ENCODE measurements around the gene TEF. TPM values are rescaled to one million over a fixed set of nuclear protein-coding genes. Genes with fewer than 3 reads are reported as not detected.

TEF gene
- total and polyA plus RNA-seq, 9 of the 15 experiments (the other 6 are each of a cell fraction or from before 2014, with no cell fraction given), result 0.04 to 3.1 (median 1.2) TPM

DNA sequence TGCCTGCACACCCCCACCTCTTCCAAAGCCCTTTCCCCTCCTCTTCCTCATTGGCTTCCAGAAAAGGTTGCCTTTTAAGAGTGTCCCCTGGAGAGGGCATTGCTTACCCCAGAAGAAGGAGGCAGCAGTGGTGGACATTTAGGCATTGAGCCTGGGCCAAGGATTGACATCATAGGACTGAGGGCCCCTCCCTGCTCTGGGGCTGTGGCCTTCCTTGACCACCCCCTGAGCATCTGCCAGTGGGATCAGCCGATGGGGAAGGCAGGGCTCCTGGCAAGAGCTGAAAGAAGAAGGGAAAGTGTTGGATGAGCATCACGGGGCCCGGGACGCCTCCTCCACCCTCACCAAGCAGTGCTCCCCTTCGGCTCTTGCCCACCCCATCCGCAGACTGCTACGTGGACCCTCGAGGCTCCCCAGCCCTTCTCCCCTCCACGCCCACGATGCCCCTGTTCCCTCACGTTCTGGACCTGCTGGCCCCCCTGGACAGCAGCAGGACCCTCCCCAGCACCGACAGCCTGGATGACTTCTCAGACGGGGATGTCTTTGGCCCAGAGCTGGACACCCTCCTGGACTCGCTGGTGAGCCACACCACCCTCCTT, 43.0 kb upstream of the TEF start:
- CTCF ChIA-PET (ENCODE audit: low intra/inter-chr PET ratio), result no interaction called here
- DNase-seq (ENCODE audit: extremely low read depth in 1 of 4, low spot score in 3 of 4), result no peak
- TF ChIP-seq, protein P1, sequence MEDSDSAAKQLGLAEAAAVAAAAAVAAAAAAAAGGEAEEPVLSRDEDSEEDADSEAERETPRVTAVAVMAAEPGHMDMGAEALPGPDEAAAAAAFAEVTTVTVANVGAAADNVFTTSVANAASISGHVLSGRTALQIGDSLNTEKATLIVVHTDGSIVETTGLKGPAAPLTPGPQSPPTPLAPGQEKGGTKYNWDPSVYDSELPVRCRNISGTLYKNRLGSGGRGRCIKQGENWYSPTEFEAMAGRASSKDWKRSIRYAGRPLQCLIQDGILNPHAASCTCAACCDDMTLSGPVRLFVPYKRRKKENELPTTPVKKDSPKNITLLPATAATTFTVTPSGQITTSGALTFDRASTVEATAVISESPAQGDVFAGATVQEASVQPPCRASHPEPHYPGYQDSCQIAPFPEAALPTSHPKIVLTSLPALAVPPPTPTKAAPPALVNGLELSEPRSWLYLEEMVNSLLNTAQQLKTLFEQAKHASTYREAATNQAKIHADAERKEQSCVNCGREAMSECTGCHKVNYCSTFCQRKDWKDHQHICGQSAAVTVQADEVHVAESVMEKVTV (CRISPR knock-in tag; IDR thresholded peaks at IDR 0.05), result no peak
- TF ChIP-seq SMARCA4 (IDR thresholded peaks at IDR 0.05), result no peak
- no peak for TF ChIP-seq ZC3H11A (IDR thresholded peaks at IDR 0.05; ENCODE audit: low read depth, low read length)
- no peak for TF ChIP-seq ZNF133 (CRISPR knock-in tag; IDR thresholded peaks at IDR 0.05)
- TF ChIP-seq MEF2A (IDR thresholded peaks at IDR 0.05; ENCODE audit: control insufficient read depth, low read depth, low read length), result no peak
- TF ChIP-seq, protein P2, sequence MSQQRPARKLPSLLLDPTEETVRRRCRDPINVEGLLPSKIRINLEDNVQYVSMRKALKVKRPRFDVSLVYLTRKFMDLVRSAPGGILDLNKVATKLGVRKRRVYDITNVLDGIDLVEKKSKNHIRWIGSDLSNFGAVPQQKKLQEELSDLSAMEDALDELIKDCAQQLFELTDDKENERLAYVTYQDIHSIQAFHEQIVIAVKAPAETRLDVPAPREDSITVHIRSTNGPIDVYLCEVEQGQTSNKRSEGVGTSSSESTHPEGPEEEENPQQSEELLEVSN (IDR thresholded peaks at IDR 0.05; ENCODE audit: borderline replicate concordance in 1 of 2, extremely low read depth in 1 of 2, insufficient read depth in 1 of 2, insufficient read length in 1 of 2, low read depth in 1 of 2, low read length in 1 of 2, poor library complexity in 1 of 2, severe bottlenecking in 1 of 2), result no peak
- TF ChIP-seq RFX1 (IDR thresholded peaks at IDR 0.05), result no peak
- TF ChIP-seq ESRRA (IDR thresholded peaks at IDR 0.05; ENCODE audit: borderline replicate concordance, low read depth), result no peak
- TF ChIP-seq, protein P3, sequence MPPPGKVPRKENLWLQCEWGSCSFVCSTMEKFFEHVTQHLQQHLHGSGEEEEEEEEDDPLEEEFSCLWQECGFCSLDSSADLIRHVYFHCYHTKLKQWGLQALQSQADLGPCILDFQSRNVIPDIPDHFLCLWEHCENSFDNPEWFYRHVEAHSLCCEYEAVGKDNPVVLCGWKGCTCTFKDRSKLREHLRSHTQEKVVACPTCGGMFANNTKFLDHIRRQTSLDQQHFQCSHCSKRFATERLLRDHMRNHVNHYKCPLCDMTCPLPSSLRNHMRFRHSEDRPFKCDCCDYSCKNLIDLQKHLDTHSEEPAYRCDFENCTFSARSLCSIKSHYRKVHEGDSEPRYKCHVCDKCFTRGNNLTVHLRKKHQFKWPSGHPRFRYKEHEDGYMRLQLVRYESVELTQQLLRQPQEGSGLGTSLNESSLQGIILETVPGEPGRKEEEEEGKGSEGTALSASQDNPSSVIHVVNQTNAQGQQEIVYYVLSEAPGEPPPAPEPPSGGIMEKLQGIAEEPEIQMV (tag; conservative IDR thresholded peaks at IDR 0.05; ENCODE audit: low read depth), result no peak
- no peak for TF ChIP-seq TFAM (CRISPR knock-in tag; conservative IDR thresholded peaks at IDR 0.05)
- TF ChIP-seq, protein P4, sequence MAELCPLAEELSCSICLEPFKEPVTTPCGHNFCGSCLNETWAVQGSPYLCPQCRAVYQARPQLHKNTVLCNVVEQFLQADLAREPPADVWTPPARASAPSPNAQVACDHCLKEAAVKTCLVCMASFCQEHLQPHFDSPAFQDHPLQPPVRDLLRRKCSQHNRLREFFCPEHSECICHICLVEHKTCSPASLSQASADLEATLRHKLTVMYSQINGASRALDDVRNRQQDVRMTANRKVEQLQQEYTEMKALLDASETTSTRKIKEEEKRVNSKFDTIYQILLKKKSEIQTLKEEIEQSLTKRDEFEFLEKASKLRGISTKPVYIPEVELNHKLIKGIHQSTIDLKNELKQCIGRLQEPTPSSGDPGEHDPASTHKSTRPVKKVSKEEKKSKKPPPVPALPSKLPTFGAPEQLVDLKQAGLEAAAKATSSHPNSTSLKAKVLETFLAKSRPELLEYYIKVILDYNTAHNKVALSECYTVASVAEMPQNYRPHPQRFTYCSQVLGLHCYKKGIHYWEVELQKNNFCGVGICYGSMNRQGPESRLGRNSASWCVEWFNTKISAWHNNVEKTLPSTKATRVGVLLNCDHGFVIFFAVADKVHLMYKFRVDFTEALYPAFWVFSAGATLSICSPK (IDR thresholded peaks at IDR 0.05; ENCODE audit: borderline replicate concordance), result no peak
- no peak for TF ChIP-seq NFE2 (IDR thresholded peaks at IDR 0.05; ENCODE audit: low read depth)
- no peak for TF ChIP-seq ZNF274 (IDR thresholded peaks at IDR 0.05; ENCODE audit: borderline replicate concordance, low read depth, low read length)

More for the DNA sequence above, 43.0 kb upstream of the TEF start:
- no peak for FAIRE-seq
- H4K20me1 ChIP-seq (replicated peaks; ENCODE audit: control insufficient read depth, insufficient read depth, low read length), result no peaks in the 10 kb centered on the region
- H3K4me3 ChIP-seq, result no peak overlapping the region
- no peaks in the 10 kb centered on the region for H3K27me3 ChIP-seq (ENCODE audit: control insufficient read depth in 2 of 2, insufficient read depth in 2 of 2, low read length in 2 of 2)
- no peak for ATAC-seq
- no peaks in the 10 kb centered on the region for H3K9me1 ChIP-seq (ENCODE audit: control insufficient read depth, insufficient read depth, low read length)
- H3K9me3 ChIP-seq (replicated peaks; ENCODE audit: control insufficient read depth, insufficient read depth, low read depth, low read length), result no peaks in the 10 kb centered on the region
- no peak overlapping the region for H3K9ac ChIP-seq (ENCODE audit: insufficient read depth in 1 of 2, low read depth in 2 of 2, low read length in 2 of 2)
- H3K79me2 ChIP-seq (ENCODE audit: control insufficient read depth, insufficient read depth, low read length), result no peaks in the 10 kb centered on the region
- BruUV-seq (replicated peaks), result no TSS peak
- peaks cover 62% of the 10 kb centered on the region; the same call in 2 of the 3 replicates for H3K36me3 ChIP-seq (ENCODE audit: control insufficient read depth, insufficient read depth, low read length)
- no peak overlapping the region for H2AFZ ChIP-seq (ENCODE audit: low read depth, low read length)
- no peak overlapping the region for H3K4me2 ChIP-seq (ENCODE audit: insufficient read depth, low read length)
- WGBS (ENCODE audit: insufficient coverage, low coverage, missing lambda C conversion rate), result 87% methylated on average over 7 of the region's 14 CpGs
- intact Hi-C loops (cut with micrococcal nuclease) (no loop called here), in situ Hi-C loops (cut with MboI) (no loop called here)
- H3K4me1 ChIP-seq (replicated peaks in 1 of 2; ENCODE audit: control insufficient read depth in 2 of 2, insufficient read depth in 2 of 2, low read length in 2 of 2), result no peaks in the 10 kb centered on the region; a peak in 1 of 5 replicates
- POLR2A ChIA-PET, result interaction anchor here (0.6 kb wide), 1 partner anchor 257 kb away, joined by 3 read pairs; no protein-coding TSS in a partner anchor
- H3K27ac ChIP-seq (ENCODE audit: extremely low read depth, low read depth, low read length), result no peak overlapping the region
